Stimulated activated CD4-positive, alpha-beta T cell treated with anti-CD3 and anti-CD28 coated beads, Interleukin-2, amount 100 ng/mL, for 48 hours (primary cell): ENCODE measurements around the gene MCF2.
"Not testable (repeated sequence)": the region's sequence is repeated elsewhere in the genome, so short reads cannot be mapped to it uniquely, and the experiment has no call there.

ENCODE experiments used
- DNase-seq, 2 donors: peaks; one replicate each; pipeline ENCODE4 v3.0.0-alpha.2; 2020

Gene MCF2, protein sequence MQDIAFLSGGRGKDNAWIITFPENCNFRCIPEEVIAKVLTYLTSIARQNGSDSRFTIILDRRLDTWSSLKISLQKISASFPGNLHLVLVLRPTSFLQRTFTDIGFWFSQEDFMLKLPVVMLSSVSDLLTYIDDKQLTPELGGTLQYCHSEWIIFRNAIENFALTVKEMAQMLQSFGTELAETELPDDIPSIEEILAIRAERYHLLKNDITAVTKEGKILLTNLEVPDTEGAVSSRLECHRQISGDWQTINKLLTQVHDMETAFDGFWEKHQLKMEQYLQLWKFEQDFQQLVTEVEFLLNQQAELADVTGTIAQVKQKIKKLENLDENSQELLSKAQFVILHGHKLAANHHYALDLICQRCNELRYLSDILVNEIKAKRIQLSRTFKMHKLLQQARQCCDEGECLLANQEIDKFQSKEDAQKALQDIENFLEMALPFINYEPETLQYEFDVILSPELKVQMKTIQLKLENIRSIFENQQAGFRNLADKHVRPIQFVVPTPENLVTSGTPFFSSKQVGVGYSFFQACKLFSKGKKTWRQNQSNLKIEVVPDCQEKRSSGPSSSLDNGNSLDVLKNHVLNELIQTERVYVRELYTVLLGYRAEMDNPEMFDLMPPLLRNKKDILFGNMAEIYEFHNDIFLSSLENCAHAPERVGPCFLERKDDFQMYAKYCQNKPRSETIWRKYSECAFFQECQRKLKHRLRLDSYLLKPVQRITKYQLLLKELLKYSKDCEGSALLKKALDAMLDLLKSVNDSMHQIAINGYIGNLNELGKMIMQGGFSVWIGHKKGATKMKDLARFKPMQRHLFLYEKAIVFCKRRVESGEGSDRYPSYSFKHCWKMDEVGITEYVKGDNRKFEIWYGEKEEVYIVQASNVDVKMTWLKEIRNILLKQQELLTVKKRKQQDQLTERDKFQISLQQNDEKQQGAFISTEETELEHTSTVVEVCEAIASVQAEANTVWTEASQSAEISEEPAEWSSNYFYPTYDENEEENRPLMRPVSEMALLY

DNA sequence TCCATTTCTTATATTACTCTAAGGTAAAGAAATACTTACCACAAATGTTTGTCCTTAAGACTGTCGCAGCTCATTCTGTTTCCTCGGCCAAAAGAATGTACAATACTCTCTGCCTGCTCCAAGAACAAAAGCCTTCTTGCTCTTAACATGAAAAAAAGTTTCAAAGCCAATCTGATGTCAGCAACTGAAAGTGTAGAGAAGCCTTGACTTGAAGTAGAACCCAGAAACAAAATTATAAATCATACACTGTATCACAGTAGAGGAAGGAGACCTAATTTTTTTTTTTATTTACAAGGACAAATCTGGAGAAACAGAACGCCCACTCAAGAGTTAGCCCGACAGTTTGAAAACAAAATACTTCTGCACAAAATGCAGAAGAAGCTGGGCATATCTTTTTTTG, at the start of gene MCF2:
MCF2 (minus strand) TSS at position 101 of the 400 bp plus-strand sequence. CDS start 56,423 bp downstream, outside the sequence.
- no peak for DNase-seq

DNA sequence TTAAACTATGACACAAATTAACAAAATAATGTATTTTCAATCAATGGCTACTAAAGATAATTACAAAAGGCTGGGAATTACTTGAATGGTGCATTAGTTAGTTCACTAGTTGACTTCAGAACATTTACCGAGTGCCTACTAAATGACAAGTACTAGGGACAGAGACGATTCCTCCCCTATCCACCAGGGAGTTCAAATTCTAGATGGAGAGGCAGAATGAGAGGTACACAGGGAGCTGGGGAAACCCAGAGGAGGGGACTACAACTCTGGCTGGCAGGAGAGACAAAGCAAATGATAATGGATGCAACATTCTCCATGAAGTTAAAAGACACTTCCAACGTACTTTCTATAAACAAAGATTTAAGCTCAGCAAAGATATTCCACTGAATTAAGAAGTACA, 43.1 kb upstream of the MCF2 start:
- DNase-seq: no peak

DNA sequence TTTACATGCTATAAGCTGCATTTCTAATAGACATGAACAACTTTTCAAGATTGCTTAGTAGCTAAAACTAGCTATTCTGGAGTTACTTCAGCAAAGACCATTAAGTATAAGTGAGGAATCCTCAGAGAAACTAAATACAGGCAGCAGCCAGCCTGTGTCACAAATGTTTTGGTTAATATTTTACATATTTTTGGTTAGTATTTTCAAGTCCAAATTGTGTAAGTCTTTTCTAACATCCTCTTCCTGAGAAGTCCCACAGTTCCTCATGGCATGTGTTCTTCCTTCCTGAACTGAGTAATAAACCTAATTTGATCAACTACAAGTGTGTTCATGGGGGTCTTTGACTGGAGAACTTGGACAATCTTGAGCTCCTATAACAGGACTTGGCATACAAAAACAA, 42.4 kb upstream of the MCF2 start:
- no peak for DNase-seq

DNA sequence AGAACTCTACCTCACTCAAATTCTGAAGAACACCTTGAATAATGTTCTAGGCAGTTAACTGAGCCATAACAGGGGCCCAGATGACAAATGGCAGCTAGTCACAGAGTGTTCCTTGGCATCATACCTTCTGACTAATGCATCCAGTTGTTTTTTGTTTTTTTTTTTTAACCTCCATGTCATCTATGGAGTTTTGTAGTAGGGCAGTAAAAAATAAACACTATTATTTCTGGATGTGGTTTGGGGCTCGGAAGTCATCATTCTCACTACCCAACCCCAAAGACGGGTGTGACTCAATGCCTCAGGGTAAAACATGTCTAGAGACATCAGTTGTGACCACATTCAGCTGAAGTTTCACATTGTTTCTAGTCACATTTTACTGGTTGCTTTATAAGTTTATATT, 31.2 kb upstream of the MCF2 start:
- no peak for DNase-seq

DNA sequence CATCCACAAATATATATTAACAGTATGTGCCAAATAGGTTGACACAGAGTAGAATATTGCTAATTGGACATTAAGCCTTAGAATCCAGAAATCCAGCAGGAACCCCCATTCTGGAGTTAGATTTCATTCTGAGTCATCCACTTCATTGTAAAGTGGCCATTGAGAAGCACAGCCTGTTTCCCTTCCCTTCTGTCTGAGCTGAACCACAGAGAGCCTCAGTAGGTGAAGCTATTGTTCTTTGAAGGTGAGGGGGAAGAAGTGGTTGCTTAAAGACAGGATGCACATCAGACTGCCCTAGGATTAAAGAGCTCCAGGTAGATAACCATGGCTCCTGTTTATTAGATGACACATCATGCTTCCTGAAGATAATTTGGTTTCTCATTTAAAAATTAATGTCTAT, 30.6 kb upstream of the MCF2 start:
- no peak for DNase-seq

DNA sequence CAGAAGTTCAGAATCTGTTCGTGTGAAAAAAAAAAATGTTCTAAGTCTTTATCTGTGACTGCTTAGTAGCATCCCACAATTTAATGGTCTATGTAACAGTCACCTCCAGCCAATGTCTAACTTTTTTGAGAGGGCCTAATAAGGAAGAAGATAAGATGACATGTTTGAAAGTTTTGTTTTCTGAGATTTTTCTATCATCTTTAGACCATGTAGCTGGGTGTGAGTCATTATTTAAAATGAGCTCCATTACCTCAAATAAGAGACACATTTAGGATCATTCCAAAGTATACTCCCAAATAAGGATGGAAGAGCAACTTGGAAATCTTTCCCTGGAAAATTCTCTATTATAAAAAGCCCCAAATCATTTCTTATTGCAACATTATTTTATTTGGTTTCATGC, 28.2 kb upstream of the MCF2 start:
- no peak for DNase-seq

DNA sequence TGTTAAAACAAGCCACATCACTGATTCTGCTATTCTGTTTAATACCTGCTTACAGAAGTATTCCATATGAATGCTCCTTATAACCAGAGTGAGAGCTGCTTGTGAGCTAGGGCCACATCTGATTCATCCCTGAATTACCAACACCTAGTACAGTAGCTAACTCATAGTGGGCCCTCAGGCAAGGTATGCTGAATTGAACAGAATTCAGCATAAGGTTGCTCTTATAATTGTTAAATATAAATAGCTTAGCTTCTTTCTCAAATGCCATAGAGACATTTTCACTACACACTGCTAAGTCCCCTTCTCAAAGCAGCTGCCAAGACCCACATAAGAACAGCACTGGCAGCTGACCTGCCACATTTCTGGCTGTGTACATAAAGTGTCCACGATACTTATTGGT, 27.0 kb upstream of the MCF2 start:
- DNase-seq: no peak

DNA sequence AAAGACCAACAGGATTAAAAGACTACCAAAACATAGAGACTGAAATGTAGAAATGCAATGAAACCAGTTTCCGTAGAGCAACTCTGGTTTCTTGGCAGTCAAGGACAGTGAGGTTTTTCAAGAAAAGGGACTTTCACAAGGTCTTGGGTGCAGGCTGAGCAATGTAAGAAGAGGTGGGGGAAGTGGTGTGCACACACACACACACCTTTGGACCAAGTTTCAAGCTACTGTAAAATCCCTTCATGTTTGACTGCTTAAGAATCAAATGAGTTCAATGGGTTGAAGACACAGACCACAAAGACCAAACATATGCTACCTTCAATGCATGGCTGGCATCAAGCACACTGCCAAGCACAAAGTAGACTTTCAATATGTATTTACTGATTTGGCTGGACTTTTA, 17.8 kb upstream of the MCF2 start:
- DNase-seq: no peak

DNA sequence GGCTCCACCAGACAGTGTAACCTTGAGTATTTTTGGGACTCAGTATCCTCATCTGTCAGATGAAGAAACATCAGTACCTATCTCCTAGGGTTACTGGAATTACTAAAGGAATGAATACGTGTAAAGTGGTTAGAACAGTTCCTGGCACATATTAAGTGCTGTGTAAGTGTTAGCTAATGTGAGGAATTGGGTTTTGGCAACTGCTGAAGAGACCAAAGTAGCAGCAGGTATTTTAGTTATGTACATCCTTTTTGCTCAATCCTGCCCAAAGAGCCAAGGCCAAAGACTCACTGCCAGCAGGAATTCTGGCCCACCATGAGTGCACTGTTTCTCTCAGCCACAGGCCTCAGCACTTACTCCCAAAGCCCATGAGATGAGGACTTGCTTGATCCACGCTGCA, 16.7 kb upstream of the MCF2 start:
- no peak for DNase-seq

DNA sequence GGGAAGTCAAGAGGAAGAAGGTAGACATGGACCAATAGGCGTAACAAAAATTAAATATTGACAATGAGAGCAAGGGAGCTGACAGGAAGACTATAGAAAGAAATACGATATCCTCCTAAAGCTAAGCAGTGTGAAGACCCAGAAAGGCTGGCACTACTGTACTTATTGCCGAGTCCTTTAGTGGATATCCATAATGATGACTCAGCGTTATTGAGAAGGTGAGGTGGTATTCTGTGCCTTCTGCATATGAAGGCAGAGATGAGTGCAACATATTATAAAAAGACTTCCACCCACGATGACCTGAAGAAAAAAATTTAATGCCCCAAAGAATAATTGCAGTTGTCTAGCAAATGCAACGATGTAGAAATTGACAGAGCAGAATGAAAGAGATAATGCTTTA, 13.0 kb upstream of the MCF2 start:
- no peak for DNase-seq

DNA sequence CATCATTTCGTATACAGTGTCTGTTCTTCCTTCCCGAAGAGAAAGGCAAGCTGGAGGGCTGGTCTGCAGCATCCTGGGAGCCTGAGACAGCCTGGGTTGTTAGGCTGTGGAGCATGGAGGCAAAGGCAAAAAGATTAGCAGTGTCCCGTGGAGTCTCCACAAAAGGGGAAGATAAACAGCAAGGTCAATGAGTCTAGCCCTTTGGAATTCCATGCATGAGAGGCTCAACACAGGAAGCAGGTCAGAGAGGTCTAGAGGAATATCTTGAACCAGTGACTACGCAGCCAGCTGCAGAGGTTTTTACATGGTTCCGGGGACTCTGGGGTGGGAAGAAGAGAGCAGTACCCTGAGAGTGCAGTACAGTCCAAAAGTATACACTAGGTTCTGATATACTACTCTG, 12.2 kb upstream of the MCF2 start:
- no peak for DNase-seq

DNA sequence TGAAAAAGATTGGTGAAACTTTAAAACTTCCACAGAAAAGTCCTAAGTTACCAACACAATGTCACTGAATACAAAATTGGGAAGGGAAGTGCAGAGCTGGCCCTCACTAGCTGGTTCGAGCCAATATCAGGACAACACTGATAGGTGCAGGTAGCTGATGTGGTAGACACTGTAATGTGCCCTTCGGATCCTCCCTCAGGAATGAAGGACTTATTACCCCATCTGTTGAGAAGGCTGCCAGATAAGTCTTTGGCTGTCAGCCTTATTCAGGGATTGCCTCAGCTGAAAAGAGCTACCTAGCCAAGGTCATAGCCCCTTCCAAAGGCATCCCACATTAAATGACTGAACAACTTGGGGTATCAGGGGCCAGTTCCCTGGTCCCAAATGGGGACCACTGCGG, 5.3 kb downstream of the MCF2 start:
- DNase-seq: no peak

DNA sequence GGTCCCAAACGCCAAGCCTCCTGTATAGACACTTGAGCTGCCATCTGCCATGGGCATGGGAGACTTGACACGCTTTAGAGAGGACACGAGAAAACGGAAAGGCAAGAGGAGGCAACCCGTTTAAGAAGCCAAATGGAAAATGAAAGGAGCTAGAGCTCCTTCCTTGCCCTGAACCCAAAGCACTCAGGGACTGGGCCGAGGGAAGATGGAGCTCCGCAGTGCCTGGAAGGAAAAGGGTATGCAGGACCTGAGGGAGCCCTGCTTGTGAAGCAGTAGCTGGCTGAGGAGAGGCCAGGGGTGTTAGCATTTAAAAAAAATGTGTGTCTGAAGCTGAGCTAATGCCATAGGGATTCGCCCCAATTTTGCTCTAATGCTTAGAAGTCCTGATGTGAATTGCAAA, 15.1 kb downstream of the MCF2 start:
- DNase-seq: no peak

DNA sequence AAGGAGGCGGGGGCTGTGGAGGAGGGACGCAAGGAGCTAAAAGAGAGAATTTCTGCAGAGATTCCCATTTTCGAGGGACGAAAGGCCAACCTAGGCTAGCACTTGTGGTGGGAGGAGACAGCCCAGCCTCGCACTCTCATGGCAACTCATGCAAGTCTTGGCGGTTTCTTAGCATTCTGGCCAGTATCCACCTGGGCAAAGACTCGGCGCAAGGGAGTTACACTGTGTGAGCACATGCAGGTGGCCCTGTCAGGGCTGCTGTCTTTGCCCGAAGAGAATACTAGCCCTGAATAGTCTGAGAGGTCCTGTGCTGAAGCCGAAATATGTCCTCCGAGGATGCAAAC, 15.5 kb downstream of the MCF2 start:
- no peak for DNase-seq

DNA sequence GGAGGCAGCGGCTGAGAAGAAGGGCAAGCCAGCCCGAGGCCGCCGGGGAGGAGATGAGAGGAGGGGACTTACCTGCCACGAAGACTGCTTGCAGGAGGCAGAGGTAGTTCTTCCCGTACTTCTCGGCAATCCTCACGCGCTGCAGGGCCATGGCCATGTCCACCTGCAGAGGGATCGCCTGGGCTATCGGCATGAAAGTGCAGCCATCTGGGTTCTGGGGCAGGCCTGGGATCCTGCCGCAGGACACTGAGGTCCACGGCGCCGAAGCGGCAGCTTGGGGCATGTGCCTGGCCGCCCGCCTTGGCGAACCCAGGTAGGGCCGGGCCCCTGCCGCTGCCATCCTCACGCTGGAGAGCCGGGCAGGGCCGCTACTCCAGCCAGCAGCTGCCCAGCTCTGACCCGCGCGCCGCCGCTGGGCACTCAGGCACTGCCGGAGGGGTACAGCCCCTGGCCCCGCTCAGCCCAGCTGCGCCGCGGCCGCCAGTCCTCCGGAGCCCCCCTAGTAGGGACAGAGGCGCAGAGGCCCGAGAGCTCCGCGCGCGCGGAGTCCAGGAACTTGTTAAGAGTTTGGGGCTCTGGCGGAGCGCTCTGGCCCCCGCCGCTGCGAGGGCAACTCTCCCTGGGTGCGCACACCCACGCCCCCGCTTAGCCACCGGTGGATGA, 16.0 kb downstream of the MCF2 start:
- DNase-seq: no peak

DNA sequence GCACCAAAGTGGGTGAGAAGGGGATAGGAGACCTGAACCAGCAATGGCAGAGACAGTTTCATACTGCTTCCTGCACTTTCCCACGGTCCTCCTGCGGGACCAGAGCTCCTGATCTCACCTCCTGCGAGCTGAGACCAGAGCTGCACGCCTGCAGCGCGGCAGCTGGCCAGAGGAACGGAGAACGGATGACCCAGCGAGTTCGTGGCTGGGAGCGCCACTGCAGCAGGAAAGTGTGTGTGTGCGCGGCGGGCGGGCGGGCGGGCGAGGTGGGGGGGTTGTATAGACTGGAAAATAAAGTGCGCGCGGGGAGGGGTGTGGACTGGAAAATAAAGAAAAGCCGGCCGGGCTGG, 16.5 kb downstream of the MCF2 start:
- no peak for DNase-seq

DNA sequence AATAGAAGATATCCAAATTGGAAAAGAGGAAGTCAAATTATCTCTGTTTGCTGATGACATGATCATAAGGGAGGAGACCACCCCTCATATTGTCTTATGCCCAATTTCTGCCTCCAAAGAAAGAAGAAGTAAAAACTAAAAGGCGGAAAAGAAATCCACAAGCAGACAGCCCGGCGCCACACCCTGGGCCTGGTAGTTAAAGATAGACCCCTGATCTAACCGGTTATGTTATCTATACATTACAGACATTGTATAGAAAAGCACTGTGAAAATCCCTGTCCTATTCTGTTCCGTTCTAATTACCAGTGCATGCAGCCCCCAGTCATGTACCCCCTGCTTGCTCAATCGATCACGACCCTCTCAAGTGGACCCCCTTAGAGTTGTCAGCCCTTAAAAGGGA, 22.8 kb downstream of the MCF2 start:
- DNase-seq: not testable (repeated sequence)

DNA sequence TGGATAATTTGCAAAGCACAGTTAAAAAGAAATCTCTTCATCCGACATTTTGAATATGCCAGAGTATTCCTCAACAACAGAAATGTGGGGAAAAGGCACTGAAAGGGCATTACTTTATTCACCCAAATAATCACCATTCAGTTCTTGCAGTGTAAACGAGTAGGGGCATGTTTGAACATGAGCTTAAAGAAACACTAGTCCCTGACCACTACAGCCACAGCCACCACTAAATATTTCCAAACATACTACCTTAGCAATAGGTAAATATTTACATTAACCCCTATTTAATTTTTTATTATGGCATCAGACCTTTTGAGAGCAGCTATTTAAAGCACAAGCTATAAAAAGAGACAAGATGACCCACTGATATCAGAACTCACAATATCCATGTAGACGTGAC, 27.6 kb downstream of the MCF2 start:
- DNase-seq: no peak

DNA sequence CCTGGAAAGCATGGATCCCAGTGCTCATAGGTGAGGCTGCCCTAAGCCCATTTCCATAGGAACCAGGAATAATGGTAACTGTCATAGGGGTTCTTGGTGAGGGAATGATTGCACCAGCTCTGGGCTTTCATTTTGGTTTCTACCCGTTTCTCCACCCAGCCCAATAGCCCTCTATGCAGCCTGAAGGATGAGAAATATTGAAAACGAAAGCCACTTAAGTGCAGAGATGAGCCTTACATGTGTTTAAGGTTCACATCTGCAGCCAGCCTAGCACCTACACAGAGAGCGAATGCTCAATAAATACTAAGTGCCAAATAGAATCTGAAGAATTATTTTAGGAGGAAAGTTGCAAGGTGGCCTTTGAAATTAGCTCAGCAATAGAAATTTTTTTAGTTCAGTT, 60.4 kb downstream of the MCF2 start:
- no peak for DNase-seq

DNA sequence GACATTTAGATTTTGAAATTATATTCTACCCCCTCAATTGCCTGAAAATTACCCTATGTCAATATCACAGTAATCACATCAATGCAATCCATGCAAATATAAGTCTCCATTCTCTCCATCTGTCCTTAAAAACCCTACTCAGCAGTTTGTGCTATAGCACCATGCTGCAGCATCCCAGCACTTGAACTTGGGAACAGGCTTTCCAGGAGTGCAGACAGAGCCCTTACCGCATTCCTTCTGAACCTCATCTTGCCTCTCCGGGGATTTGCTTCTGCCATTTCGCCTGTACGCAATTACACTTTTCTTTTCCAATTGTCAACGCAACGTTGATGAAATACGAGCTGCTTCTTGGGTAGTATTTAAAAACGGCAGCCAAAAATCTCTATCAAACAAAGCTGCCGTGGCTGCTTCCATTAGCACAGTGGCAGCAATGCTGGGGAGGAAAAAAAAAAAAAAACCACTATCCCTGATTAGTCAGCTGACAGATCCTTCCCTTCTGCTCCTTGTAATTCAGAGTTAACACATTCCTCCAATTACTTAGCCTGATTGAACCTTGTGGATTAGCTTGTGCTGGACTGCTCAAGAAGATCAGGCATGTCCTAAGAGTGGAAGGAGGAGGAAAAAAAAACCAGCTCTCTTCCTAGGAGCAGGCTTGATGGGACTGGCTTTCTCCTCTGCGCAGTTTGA, 65.6 kb downstream of the MCF2 start:
- no peak for DNase-seq

DNA sequence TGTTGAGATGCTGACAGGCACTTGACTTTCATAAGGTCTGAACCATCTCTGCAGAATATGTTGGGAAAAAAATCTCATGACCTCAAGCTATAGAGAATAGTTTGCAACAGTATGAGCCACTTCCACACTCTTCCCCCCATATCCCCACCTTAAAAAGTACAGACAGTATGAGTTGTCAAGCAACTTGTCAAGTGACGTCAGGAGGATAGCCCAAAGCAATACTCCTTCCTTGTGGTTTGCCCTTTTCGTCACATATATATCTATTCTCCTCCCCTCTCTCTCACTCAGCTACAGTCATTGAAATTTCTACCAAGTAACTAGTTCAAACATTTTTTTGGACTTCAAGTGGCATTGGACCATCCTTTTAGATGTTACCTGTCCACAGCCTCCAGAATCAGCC, 67.7 kb downstream of the MCF2 start:
- no peak for DNase-seq

DNA sequence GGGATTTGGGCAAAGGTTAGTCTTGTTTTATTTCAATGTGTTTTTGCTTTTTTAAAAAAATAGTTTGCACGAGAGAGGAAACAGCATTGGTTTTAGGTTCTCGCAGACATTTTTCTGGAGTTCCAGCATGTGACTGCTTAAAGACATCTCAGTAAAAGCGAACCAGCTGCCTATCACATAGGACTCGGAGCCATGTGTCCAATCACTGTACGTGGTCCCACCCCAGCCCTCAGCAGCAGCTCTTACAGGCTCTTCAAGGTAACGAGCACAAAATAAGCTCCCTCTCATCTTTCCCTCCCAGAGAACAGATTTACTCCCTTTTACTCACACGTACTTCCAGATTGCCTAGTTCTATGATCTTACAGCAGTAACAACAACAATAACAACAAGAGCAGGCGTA, 68.7 kb downstream of the MCF2 start:
- no peak for DNase-seq

DNA sequence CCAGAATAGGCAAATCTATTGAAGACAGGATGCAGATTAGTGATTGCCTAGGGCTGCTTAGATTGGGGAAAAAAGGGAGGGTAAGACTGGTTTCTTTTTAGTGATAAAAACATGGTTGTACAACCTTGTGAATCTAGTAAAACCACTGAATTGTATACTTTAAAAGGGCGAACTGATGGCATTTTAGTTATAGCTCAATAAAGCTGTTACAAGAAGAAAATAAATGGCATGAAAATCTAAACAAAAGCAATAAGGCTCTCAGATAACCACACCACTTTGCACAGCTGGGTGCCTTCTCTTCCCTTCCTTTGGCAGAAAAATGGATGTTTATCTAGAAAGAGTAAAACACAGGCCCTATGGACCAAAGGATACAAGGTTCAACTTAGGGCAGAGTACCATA, 107.9 kb downstream of the MCF2 start:
- no peak for DNase-seq
